Measurements from ENCODE around the gene PRL.

The PRL gene

DNA sequence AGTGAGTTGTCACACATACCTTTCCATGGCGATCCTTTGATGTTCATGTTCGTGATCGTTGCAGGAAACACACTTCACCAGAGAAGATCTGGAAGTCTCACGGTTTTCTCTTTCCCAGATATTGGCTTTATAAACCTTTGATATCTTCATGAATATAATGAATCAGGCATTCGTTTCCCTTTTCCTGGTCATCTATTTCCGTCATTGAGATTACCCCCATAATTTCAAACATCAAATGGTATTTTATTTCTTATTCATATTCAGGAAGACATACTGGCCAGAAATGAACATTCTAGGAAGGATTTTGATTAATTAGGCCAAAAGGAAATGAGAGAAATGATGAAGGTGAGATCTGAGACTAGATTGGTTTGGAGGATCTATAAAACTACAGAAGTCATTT, at the start of gene PRL:
Gene PRL (minus strand): TSS at position 101 of the 400 bp plus-strand sequence. CDS start 54 bp downstream, at position 47.
- DNase-seq = no peak

DNA sequence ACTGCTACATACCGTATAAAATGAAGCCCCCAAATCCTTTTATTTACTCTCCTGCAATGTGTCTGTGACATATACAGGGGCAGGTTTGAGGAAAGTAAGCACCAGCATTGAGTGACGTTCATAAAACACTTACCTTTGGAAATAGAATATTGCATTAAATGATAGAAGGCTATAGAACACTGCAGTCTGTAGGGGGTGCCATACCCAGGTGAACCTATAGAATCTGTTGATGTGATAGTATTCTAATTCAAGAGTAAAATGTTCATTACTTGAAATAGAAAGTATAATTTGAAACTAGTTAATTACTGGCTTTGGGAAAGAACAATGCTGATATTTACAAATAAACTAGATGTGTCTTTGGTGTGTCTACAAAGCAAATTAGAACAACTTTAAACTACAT, 47.0 kb upstream of the PRL start:
- DNase-seq = no peak

DNA sequence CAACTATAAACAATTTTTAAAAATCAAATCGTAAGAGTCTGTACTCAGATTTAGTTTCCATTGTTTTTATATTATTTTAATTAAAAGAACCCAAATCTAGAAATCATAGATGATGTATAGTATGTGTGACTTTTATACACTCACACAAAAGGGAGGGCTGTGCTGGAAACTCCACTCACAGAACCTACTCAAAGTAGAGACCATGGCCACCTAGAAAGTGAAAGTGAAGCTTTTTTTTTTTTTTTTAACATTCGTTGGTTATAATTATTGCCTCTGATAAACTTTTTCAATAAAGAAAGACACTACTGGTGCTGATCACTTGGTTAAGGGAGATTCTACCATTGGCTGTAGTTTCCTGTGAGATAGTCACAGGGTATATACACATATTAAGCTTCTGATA, 37.9 kb upstream of the PRL start:
- DNase-seq = no peak

DNA sequence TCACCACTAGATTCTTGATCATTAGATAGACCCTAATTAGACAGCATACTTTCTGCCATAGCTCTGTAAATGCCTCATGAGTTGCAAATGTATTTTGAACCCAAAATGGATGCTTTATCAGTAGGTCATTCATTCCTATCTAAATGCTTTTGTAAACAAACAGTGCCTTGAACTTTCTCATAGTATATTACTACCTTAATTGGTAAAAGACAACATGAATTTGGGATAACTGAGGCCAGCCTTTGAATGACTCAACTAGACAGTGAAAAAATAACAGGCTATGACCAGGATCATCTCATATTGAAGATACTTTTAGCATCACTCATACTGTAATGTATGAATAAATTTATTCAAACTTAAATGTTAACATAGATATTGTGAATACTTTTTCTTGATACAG, 37.0 kb upstream of the PRL start:
- no peak for DNase-seq

DNA sequence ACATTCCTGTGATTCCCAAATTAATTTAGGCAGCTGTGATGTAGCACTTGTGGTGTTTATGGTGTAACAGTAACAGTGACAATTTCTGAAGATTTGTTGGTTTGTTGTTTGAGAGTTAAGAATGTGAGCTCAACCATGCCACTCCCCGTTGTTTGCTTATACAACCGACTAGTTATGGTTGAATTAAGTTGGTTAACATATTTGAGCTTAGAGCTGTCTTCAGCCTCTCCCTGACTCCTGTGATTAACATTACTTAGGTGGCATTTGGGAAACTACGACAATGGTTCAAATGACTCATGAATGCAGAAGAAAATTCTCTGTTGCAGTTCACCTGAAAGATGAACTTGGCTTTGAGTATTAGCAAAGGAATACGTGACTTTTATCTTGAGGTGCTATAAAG, 35.9 kb upstream of the PRL start:
- no peak for DNase-seq

DNA sequence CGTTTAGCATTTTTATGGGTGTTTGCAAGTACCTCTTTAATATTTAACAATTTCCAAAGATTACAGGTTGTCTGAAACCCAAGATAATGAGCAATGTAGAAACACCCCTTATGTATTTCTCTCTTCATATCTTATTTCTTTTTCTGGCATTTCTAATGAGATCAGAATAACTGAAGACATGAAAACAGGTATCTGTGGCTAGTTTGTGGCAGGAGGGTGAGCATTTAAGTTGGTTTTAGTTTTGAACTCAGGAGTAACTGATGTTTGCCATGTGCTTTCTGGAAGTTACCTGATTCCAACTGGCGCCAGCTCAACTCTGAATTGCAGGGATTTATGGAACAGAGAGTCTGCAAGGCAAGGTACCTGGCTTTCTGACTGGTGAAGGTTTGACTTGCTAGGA, 35.4 kb upstream of the PRL start:
- DNase-seq = no peak

DNA sequence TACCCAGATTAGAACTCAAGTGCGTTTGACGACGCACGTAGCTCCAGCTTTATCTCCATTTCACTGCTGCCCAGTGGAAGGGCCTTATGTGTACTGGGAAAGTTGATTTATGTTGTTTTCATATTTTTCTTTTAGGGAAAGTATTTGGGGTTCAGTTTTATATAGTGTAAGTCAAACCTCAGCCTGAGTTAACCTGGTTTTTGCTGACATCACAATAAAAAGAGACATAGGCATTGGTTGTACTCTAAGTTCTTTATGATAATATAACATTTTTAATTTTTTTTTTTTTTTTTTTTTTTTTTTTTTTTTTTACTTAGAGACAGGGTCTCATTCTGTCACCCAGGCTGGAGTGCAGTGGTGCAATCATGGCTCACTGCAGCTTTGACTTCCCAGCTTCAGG, 34.1 kb upstream of the PRL start:
- DNase-seq = no peak

DNA sequence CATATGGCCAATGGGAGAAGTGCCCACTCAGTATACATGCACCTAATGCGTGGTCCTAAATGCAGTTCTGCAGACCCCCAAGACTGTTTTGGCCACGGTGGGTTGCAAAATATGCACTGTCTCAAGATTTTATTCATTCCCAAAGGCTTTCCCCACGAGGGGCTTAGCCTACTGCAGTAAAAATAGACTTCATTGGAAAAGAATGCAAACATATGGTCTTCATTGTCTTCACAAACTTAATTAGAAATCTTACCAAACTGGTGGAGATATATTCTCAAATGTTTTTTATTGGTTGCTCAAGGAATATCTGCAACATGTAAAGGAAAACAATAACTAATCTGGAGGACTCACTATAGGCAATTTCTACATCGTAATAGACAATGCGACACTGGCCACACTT, 31.6 kb upstream of the PRL start:
- DNase-seq = no peak

DNA sequence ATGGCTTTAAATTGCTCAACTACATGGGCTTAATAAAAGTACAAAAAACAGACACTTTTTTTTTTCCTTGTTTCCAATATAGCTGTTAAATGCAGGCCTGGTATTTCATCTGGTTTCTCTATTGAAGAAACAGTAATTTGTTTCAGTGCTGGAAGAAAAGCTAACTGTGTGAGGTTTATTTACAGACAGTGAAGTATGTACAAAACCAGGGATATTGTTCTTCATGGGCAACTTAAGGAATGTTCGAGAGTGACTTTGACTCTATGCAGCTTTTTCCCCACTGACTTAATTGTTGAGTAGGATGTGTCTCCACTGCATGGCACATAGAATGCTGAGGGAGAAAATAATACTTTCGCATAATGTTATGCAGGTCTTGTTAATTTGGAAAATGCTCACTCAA, 31.0 kb upstream of the PRL start:
- DNase-seq = no peak

DNA sequence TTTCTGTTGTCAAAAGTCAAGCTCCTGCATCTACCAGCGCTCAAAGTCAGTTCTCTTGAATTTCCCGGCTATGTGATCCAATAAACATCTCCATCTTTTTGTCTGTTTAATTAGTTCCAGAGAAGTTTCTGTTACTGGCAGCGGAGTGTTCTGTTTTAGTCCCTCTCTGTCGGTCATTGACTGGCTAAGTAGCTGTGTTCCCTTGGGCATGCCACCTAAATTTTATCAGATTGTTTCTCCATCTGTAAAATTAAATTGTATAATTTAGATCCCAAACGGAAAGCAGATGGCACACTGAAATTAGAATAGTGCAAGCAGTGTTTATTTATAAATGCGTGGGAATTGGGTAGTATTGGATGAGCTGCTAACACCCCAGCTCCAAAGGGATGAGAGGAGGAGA, 29.7 kb upstream of the PRL start:
- no peak for DNase-seq

DNA sequence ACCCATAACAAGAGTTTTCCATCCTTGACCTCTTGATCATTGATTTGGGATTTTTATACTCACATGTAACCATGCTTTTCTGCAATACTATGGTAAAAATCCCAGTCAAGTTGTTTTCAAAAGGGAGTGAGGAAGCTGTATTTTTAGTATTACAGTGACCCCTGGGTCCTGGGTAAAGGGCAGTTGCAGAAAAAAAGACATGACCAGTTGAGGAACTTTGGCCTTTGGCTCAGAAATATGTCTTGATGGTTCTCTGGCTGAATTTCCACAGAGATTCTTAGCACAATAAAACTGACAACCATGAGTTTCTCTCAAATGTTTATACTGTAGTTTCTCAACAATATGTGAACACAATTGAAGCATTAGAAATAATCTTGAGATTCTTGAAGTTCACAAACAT, 28.6 kb upstream of the PRL start:
- no peak for DNase-seq

DNA sequence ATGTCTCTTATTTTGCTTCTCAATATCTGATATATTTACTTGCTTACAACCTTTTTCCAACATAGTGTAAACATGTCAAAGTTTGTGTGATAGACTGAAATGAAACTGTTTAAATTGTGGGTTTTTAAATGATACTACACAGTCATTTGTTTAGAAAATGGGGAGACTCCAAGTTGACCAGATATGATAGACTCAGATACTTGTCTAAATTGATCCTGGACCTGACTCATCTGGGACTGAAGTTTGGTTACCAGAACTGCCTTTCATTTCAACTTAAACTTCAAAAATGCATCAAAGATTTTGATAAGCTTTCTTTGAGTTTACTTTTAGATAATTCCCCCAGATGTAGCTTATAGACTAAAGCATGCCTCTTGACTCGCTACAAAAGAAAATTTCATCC, 27.0 kb upstream of the PRL start:
- DNase-seq = no peak

DNA sequence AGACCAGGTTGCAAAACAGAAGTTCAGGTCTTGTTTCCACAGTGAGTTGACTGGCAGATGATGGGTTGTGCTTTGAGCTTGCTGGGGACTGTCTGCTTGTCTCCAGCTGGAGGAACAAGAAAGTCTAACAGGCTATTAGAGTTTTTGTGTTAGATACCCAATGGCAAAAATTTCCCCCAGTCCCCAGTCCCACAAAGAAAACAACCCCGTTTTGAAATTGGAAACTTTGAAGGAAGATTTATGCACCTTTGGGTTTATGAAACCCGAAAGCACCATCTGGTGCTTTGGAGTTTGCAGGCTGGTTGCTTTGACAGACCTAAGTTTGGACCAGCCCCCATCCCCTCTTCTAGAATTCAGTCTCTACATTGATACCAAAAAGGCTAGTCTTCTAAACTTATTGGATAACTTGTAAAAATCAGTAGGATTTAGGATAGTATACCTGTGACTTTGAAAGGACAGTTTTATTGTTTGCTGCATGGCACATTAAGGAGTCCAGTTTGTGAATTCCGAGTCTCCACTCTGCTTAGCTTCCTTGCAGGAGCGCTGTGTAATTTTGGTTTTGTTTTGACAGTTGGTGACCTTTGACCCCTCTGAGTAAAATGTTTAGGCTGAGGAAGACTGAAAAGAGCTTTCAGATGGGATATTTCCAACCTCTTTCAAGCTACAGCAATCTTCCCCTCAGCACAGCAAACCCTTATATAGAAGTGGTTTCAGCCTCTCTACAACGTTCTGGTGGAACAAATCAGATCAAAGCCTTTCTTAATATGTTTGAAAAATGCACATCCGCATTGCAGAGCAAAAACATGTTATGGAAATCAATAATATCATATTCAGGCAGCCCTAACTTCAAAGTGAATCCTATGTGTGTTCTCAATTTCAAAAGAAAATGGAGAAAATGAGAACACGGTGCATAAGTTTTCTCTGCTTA, 25.5 kb upstream of the PRL start:
- no peak for DNase-seq

DNA sequence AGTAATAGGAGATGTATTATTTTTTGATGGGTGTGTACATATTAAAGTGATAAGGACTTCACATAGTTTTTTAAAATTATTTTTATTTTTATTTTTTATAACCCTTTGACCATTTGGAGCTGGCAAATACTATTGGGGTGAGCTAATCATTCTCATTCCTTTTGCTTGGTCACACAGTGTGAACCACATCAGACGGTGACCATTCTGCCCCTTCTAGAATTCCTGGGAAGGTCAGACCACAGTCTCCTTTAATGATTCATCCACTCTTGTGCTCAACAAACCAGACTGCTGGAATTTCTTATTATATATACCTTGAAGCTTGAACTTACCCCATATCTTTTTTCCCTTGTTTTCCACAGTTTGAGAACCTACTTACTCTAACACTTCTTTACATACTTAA, 23.9 kb upstream of the PRL start:
- no peak for DNase-seq

DNA sequence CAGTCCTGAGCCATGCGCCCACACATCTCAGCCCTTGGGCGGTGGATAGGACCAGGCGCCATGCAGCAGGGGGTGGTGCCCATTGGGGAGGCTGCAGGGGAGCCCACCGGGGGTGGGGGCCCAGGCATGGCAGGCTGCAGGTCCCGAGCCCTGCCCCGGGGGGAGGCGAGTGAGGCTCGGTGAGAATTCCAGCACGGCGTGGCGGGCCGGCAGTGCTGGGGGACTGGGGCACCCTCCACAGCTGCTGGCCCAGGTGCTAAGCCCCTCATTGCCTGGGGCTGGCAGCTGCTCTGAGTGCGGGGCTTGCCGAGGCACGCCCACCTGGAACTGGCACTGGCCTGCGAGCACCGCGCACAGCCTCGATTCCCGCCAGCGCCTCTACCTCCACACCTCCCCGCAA, 21.6 kb upstream of the PRL start:
- DNase-seq = no peak

DNA sequence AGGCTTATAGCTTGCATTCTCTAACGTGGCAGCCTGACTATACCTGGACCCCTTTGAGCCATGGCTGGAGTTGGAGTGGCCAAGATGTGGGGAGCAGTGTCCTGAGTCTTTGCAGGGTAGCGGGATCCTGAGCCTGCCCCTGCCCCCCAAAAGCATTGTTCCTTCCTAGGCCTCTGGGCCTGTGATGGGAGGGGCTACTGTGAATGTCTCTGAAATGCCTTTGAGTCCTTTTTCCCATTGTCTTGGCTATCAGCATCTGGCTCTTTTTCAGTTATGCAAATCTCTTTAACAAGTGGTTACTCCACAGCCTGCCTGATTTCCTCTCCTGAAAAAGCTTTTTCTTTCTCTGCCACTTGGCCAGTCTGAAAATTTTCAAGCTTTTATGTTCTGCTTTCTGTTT, 17.0 kb upstream of the PRL start:
- no peak for DNase-seq

DNA sequence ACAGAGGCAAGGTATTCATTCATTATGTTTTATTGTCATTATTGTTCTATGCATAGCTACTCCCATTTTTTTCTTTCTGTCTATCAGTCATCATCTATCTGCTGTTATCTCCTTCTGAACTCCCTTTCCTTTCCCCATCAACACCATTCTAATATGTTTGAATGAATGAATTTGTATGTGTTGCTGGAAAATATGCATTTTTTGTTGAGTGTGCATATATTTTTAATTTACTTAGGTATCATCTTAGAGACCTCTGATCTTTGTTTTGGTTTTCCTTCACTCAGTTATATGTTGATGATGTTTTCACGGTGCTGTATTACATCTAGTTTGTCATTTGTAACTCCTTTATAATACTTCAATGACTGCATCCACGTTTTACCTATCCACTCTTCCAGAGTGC, 12.1 kb upstream of the PRL start:
- DNase-seq = no peak

DNA sequence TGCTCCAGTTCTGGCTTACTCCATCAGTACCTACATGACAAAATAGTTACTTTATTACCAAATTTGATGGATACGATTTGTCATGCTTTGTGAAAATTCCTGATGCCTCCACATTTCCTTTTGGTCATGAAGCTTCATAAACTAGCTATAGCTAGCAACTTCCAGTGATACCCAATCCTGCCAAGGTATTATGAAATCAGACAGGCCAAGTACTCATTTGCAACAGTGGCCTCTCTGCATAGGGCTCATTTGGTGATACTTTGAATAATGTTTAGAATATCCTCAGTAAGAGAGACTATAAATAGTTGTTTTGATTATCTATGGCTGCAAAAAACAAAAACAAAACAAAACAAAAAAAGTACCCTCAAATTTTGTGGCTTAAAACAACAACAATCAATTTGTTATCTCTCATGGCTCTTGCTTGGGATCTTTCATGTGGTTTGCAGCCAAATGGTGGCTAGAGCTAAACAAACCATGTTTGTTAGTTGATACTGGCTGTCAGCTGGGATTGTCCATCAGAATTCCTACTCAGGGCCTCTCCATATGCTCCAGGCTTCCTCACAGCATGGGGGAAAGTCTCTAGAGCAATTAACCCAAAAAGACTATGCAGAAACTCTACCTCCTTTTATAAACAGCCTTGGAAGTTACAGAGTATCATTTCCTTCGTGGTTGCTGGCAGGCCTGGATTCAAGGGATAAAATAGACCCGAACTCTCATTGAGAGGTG, 10.1 kb upstream of the PRL start:
- no peak for DNase-seq

DNA sequence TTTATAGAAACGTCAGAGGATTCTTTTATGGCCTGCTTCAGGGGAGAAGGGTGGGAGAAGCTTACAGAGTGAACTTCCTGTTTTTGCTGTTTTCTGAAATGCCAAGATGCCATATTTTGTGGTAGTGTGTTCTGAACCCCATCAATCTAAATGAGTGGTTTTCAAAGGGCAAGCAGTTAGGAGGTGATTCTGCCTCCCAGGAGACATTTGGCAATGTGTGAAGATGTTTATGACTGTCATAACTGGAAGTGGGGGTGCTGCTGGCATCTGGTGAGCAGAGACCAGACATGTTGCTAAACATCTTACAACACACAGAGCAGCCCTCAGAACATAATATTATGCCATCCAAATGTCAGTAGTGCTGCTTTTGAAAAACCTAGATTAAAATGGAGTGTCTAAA, 6.0 kb upstream of the PRL start:
- no peak for DNase-seq

DNA sequence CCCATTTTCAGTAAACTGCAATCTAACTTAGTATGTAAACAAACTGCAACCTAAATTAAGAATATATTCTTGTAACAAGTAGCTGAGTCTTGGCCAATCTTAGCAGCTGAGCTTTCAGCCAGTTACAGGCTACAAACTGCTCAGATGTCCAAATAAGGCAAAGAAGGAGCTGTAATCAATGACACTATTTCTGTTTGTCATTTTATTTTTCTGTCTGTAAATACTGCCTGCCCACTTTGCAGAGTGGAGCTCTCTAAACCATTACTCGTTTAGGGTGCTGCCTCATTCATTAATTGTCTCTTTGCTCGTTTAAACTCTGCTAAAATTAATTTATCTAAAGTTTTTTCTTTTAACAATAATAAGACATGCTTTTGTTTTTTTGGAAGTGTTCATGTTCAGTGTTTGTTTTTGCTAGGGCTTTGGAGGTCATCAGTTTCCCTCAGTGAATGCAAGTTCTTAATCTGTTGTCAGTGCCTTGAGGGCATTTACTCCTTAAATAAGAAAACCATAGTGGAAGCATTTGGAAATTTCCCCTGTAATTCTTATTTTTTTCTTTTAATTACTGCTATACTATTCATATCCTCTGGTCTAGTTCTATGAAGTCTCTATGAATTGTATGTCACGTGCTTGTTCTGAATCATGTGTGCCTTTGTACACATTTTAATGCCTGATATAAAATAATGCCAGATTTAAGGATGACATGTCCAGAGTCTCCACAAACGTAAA, 3.6 kb upstream of the PRL start:
- no peak for DNase-seq

DNA sequence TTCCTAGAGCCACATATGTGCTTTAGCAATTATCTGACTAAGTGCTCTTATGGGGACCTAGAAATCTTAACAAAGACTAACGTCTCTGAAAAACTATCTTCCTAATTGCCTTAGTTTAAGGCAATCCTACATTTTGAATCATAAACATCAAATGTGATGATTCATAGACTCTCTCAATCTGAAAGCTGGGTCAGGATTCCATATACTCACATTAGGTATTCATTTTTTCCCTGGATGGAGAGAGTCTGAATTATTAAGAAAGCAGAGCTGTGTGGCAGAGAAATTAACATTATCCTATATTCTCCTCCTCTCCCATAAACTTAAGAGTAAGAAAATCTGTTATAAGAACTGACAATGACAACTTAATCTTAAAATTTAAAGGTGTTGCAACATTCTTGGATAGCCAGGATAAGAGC, 1.6 kb upstream of the PRL start:
- DNase-seq = no peak

DNA sequence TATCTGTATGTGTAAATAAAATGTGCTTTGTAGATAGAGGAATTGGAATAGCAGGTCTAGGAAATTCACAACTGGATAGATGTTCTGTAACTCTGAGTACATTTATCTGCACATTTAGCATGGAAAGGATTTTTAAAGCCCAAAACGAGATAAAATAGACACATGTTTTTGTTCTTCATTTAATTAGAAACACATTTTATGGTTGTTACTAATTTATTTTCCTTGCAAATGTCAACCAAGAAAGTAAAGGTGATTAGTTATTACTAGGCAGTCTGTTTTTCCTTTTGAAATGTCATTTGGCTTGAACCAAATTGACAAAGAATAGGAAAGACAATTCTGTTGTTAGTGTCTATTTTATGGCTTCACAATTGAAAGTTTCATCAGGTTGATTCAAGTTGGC, 769 bp downstream of the PRL start:
- no peak for DNase-seq

DNA sequence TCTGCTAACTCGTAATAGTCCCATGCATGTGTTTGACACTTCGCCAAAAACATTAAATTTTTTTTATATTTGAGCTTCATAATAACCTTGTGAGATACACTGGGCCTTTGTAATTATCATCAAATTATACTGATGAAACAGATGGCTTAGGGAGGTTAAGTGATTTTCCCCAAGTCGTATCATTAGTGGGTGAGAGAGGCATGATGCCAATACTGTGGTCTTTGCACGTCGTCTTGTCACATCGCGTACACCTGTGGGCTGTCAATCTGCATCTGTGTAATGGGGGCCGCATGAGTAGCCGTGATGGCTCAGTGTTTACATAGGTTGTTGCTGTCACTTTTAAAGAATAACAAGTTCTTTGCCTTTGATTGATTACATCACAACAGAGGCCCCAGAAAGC, 1.7 kb downstream of the PRL start:
- DNase-seq = no peak

DNA sequence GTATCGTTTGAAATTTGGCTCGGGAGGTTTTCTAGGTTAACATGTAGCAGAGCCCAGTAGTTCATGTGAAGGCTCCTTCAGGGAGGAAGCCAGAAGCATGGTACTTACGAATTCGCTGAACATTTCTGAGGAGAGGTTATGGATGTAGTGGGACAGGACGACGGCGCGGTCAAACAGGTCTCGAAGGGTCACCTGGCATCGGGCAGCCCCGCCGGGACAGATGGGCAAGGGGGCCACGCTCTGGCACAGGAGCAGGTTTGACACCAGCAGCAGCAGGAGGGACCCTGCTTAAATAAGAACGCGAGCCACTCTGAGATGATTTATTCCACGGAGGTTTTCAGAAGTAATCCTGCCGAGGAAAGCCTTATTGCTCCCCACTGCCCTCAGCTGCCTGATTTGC, 2.5 kb downstream of the PRL start:
- DNase-seq = no peak

Measured in CD4-positive, alpha-beta T cell treated with Interleukin-12 subunit alpha and Interleukin-12 subunit beta, for 1 hour (primary cell).